GM21515 (cell line): ENCODE measurements around the gene ZNF486.
"Not testable (repeated sequence)": the region's sequence is repeated elsewhere in the genome, so short reads cannot be mapped to it uniquely, and the experiment has no call there.

Source experiments
- ATAC-seq: cut with Tn5 transposase; IDR thresholded peaks from one replicate; pipeline ENCODE4 v1.9.1; 2021; ENCODE audit not compliant: unreplicated experiment

The ZNF486 gene

GRCh38 chr19:20221605-20222004, 54.6 kb downstream of the ZNF486 start:
- ATAC-seq = not testable (repeated sequence)

- no peak for ATAC-seq
Measured at GRCh38 chr19:20233105-20233504, 66.1 kb downstream of the ZNF486 start.

GRCh38 chr19:20235156-20235555, 68.1 kb downstream of the ZNF486 start:
- ATAC-seq = no peak

- ATAC-seq = no peak
Measured at GRCh38 chr19:20237773-20238623, 71.0 kb downstream of the ZNF486 start.

GRCh38 chr19:20243629-20244028, 76.6 kb downstream of the ZNF486 start:
- ATAC-seq = no peak

GRCh38 chr19:20244356-20244755, 77.3 kb downstream of the ZNF486 start:
- ATAC-seq = no peak

- ATAC-seq = no peak
Measured at GRCh38 chr19:20245309-20245708, 78.3 kb downstream of the ZNF486 start.

GRCh38 chr19:20247016-20247683, 80.1 kb downstream of the ZNF486 start:
- no peak for ATAC-seq

GRCh38 chr19:20248258-20248657, 81.2 kb downstream of the ZNF486 start:
- not testable (repeated sequence) for ATAC-seq
